Loucy (cell line): ENCODE results near the gene FUT7.

ENCODE experiments used
- H2AFZ ChIP-seq: fragments of 200-600 bp; sonication (generic); 2 replicates; pipeline ENCODE4 v1.6.0; 2016; ENCODE audit warnings: antibody characterized with exemption, mild to moderate bottlenecking, low read length, moderate library complexity
- H3F3A ChIP-seq: fragments of 200-600 bp; 2 replicates; pipeline ENCODE4 v1.6.0; 2016; ENCODE audit warnings: antibody characterized with exemption, low read depth, mild to moderate bottlenecking
- H3K27me3 ChIP-seq: fragments of 200-600 bp; sonication (generic); 2 replicates; pipeline ENCODE4 v1.6.1; 2014; ENCODE audit warnings: low read length, mild to moderate bottlenecking; ENCODE audit not compliant: insufficient read depth, poor library complexity, severe bottlenecking
- H3K36me3 ChIP-seq: fragments of 200-600 bp; sonication (generic); 2 replicates; pipeline ENCODE4 v1.6.1; 2016; ENCODE audit warnings: low read length; ENCODE audit not compliant: insufficient read depth
- H3K4me1 ChIP-seq: fragments of 200-600 bp; sonication (generic); 2 replicates; pipeline ENCODE4 v1.5.1; 2014; ENCODE audit warnings: low read length, mild to moderate bottlenecking; ENCODE audit not compliant: insufficient read depth, poor library complexity, severe bottlenecking
- H3K4me2 ChIP-seq: fragments of 200-600 bp; sonication (generic); 2 replicates; pipeline ENCODE4 v1.6.0; 2014; ENCODE audit warnings: antibody characterized with exemption, low read length, low read depth, mild to moderate bottlenecking; ENCODE audit not compliant: poor library complexity, severe bottlenecking
- H3K4me3 ChIP-seq: fragments of 200-600 bp; sonication (generic); 2 replicates; pipeline ENCODE4 v1.5.1; 2014; ENCODE audit warnings: low read length, mild to moderate bottlenecking, mixed read lengths; ENCODE audit not compliant: poor library complexity, severe bottlenecking
- H3K79me2 ChIP-seq: fragments of 200-600 bp; sonication (generic); 2 replicates; pipeline ENCODE4 v1.6.1; 2014; ENCODE audit warnings: low read length; ENCODE audit not compliant: insufficient read depth
- H3K9ac ChIP-seq: fragments of 200-600 bp; sonication (generic); 2 replicates; pipeline ENCODE4 v1.6.0; 2014; ENCODE audit warnings: mild to moderate bottlenecking, low read depth, low read length, moderate library complexity; ENCODE audit not compliant: poor library complexity, severe bottlenecking
- H3K9me2 ChIP-seq: fragments of 200-600 bp; sonication (generic); replicated peaks from 2 replicates; pipeline ENCODE4 v1.6.1; 2016; ENCODE audit warnings: low read depth, low read length, mixed read lengths
- H3K9me3 ChIP-seq: fragments of 200-600 bp; sonication (generic); 2 replicates; pipeline ENCODE4 v1.6.1; 2014; ENCODE audit warnings: mild to moderate bottlenecking, antibody characterized with exemption, low read length, low read depth; ENCODE audit not compliant: insufficient read depth
- H4K20me1 ChIP-seq: fragments of 200-600 bp; sonication (generic); 2 replicates; pipeline ENCODE4 v1.6.0; 2014; ENCODE audit warnings: antibody characterized with exemption, low read length, mild to moderate bottlenecking; ENCODE audit not compliant: insufficient read depth, poor library complexity, severe bottlenecking
- EZH2phosphoT487 ChIP-seq: fragments of 200-600 bp; IDR thresholded peaks from 2 replicates; pipeline ENCODE4 v1.6.1; 2018; ENCODE audit warnings: antibody characterized with exemption, mild to moderate bottlenecking, moderate library complexity, borderline replicate concordance
- TF ChIP-seq, protein P1 (sequence below): fragments of 200-600 bp; sonication (generic); conservative IDR thresholded peaks from 2 replicates; pipeline ENCODE4 v1.5.1; 2014; ENCODE audit warnings: mild to moderate bottlenecking, antibody characterized with exemption, low read length

The FUT7 gene

DNA sequence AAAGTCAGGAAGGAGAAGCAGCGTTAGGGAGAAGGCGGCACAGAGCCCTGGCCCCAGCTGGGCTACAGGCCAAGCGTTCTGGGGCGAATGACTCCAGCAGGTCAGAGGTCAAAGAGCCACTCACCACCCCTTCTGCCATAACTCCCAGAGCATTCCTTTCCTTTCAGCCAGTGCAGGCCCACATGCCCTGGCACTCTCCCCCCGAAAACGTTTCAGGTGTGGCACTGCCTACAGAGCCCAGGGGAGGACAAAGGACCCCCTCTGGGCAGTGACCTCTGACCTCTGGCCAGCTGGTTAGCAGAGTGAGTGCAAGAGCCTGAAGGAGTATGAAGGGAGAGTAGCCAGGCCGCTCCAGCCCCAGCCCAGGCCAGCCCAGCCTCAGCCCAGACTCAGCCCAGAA lies 8.7 kb downstream of the FUT7 start:
- H3K9me3 ChIP-seq = no peaks in the 10 kb centered on the region
- H3K27me3 ChIP-seq = no peaks in the 10 kb centered on the region
- peaks cover 5% of the 10 kb centered on the region; the same call in 1 of the 2 replicates for H3K79me2 ChIP-seq
- peaks cover 9% of the 10 kb centered on the region for H4K20me1 ChIP-seq
- no peaks in the 10 kb centered on the region for H3K9me2 ChIP-seq
- H3K4me1 ChIP-seq = peaks cover 15% of the 10 kb centered on the region
- H2AFZ ChIP-seq = no peak overlapping the region
- H3K36me3 ChIP-seq = no peaks in the 10 kb centered on the region
- no peak for TF ChIP-seq EZH2phosphoT487
- TF ChIP-seq, protein P1, sequence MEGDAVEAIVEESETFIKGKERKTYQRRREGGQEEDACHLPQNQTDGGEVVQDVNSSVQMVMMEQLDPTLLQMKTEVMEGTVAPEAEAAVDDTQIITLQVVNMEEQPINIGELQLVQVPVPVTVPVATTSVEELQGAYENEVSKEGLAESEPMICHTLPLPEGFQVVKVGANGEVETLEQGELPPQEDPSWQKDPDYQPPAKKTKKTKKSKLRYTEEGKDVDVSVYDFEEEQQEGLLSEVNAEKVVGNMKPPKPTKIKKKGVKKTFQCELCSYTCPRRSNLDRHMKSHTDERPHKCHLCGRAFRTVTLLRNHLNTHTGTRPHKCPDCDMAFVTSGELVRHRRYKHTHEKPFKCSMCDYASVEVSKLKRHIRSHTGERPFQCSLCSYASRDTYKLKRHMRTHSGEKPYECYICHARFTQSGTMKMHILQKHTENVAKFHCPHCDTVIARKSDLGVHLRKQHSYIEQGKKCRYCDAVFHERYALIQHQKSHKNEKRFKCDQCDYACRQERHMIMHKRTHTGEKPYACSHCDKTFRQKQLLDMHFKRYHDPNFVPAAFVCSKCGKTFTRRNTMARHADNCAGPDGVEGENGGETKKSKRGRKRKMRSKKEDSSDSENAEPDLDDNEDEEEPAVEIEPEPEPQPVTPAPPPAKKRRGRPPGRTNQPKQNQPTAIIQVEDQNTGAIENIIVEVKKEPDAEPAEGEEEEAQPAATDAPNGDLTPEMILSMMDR = no peak
- no peak overlapping the region for H3K4me2 ChIP-seq
- no peak overlapping the region for H3K4me3 ChIP-seq
- H3F3A ChIP-seq = no peaks in the 10 kb centered on the region
- no peak overlapping the region for H3K9ac ChIP-seq

DNA sequence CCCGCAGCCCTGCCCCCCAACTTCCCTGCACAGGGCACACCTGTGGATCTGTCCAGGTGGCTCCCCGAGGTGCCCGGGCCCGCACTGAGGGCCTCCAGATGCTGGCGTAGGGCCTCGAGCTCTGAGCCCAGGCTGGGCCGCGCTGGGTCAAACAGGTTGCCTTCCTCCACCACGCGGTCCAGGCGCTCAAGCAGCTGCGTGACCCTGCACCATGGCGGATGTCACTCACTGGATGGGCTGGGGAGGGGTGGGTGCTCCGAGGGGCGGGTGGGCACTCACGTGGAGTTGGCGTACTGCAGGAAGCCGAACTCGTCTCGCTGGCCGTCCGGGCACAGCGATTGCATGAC lies 9.3 kb downstream of the FUT7 start:
- H3K36me3 ChIP-seq = no peaks in the 10 kb centered on the region
- no peak overlapping the region for H3K4me3 ChIP-seq
- no peaks in the 10 kb centered on the region for H3F3A ChIP-seq
- H4K20me1 ChIP-seq = peaks cover 9% of the 10 kb centered on the region
- H3K79me2 ChIP-seq = peaks cover 5% of the 10 kb centered on the region; the same call in 1 of the 2 replicates
- H3K4me2 ChIP-seq = no peak overlapping the region
- TF ChIP-seq, protein P1 = no peak
- no peak for TF ChIP-seq EZH2phosphoT487
- no peak overlapping the region for H3K9ac ChIP-seq
- no peaks in the 10 kb centered on the region for H3K27me3 ChIP-seq
- H3K9me3 ChIP-seq = no peaks in the 10 kb centered on the region
- H2AFZ ChIP-seq = no peak overlapping the region
- H3K9me2 ChIP-seq = no peaks in the 10 kb centered on the region
- H3K4me1 ChIP-seq = peaks cover 14% of the 10 kb centered on the region

DNA sequence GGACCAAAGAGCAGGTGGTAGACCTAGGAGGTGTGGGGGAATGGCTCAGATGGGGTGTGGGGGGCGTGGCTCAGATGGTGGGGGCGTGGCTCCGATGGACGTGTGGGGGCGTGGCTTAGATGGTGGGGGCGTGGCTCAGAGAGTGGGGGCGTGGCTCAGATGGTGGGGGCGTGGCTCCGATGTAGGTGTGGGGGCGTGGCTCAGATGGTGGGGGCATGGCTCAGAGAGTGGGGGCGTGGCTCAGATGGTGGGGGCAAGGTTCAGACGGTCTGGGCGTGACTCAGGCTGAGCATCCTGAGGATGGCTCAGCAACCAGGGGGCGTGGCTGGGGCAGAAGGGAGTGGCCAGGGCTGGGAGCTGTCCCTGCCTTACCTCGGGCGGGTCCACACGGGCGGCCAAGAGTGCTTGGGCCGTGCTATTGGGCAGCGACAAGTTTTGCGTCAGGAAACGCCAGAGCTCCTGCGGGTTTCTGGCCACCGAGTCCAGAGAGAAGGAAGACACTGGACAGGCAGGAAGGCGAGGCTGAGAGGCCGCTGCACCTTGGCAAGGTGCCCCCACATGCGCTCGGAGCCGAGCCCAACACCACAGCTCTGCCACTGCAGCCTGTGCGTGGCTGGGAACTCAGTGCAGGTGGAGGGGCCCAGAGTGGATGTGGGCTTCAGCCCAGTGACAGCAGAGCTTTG lies 9.8 kb downstream of the FUT7 start:
- Histone ChIP-seq H3K9ac (no peak overlapping the region), H3K4me2 (no peak overlapping the region), H3K4me1 (peaks cover 9% of the 10 kb centered on the region), H3F3A (no peaks in the 10 kb centered on the region), H2AFZ (no peak overlapping the region), H4K20me1 (peaks cover 7% of the 10 kb centered on the region), H3K79me2 (peaks cover under 1% of the 10 kb centered on the region; the same call in 1 of the 2 replicates), H3K27me3 (no peaks in the 10 kb centered on the region), H3K9me2 (no peaks in the 10 kb centered on the region), H3K36me3 (no peaks in the 10 kb centered on the region), H3K9me3 (no peaks in the 10 kb centered on the region), H3K4me3 (no peak overlapping the region)
- TF ChIP-seq, protein P1 = no peak
- TF ChIP-seq EZH2phosphoT487 = no peak
